Activated naive CD4-positive, alpha-beta T cell treated with anti-CD3 and anti-CD28 coated beads for 36 hours (primary cell): Measurements from ENCODE around the gene G6PC3. TPM values are rescaled to one million over a fixed set of nuclear protein-coding genes. Genes with fewer than 3 reads are reported as not detected.
A peak's percentile ranks its signal among the peaks of the same experiment; 100 is the strongest.

Experiments
- CTCF ChIA-PET: fragments of 350-600 bp; sonication (Branson Sonifier 250); formaldehyde crosslinking; loops from one replicate; lab custom pipeline; 2021; ENCODE audit warnings: antibody characterized with exemption; lab: Charles Lee
- DNase-seq: peaks from one replicate; pipeline ENCODE4 v3.0.0-alpha.2; 2020
- H3K27ac Mint-ChIP-seq: one replicate; pipeline ENCODE4 v1.8.0; 2021; ENCODE audit warnings: mild to moderate bottlenecking, mixed read lengths
- H3K27me3 Mint-ChIP-seq: one replicate; pipeline ENCODE4 v1.8.0; 2021; ENCODE audit warnings: low read depth, mixed read lengths
- H3K36me3 Mint-ChIP-seq: one replicate; pipeline ENCODE4 v1.8.0; 2021; ENCODE audit warnings: low read depth, mixed read lengths
- H3K4me1 Mint-ChIP-seq: one replicate; pipeline ENCODE4 v1.8.0; 2021; ENCODE audit warnings: low read depth, mixed read lengths
- H3K4me3 Mint-ChIP-seq: one replicate; pipeline ENCODE4 v1.8.0; 2021; ENCODE audit warnings: mild to moderate bottlenecking, moderate library complexity, mixed read lengths
- H3K9me3 Mint-ChIP-seq: one replicate; pipeline ENCODE4 v1.8.0; 2021; ENCODE audit warnings: mixed read lengths
- intact Hi-C: fragments of 100-400 bp; cut with micrococcal nuclease; formaldehyde crosslinking; loops from one replicate; pipeline ENCODE4 v1.15.1; 2023
- total RNA-seq, 2 experiments: library from RNA; stranded (reverse); gene quantifications; one replicate each; pipeline ENCODE4 v1.2.3, GENCODE V29; 2021

Gene G6PC3
- total RNA-seq, 2 experiments from 2014 or later = 15.9 to 19.4 TPM

GRCh38 chr17:44121997-44122815 is 51.7 kb downstream of the G6PC3 start:
- no peaks in the 10 kb centered on the region for H3K27me3 Mint-ChIP-seq
- CTCF ChIA-PET = interaction anchor here (1.3 to 1.7 kb wide), 3 partner anchors 11 to 62 kb away, joined by 3 to 8 read pairs (median 4); no protein-coding TSS in a partner anchor
- intact Hi-C loops = loop anchor here (2.0 to 5.0 kb wide), 3 partner anchors 65 to 230 kb away; partner anchors contain the start of gene TMUB2

DNA sequence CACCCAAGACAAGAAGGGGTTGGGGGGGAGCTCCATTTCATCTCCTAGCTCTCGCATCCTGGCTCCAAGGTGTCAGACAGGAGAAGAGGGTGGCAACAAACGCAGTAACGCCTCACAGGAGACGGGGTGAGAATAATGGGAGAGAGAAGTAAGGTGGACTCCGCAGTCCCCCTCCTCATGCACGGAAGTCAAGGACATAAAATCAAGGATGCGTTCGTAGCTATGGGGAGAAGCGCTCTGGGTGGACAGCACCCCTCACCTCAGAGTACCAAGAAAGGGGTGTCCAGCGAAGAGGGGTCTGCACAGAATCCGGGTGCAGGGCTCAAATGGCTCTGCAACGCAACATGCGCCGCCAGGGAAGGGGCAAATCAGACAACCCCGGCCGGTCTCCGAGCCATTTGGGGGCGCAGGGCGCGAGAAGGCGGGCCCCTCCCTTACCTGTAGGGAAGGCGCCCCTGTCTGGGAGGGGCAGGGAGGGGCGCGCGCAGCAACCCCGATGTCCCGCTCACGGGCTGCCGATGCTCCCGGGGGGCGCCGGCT is 52.4 kb downstream of the G6PC3 start:
- H3K27me3 Mint-ChIP-seq = no peaks in the 10 kb centered on the region
- CTCF ChIA-PET = interaction anchor here (0.5 to 1.3 kb wide), 11 partner anchors 15 to 129 kb away, joined by 3 to 5 read pairs (median 4); partner anchors contain the start of gene TMEM101
- H3K4me3 Mint-ChIP-seq = peak overlapping the region; percentile 96
- peaks cover 32% of the 10 kb centered on the region for H3K4me1 Mint-ChIP-seq
- peak overlapping the region; percentile 61 for H3K27ac Mint-ChIP-seq
- DNase-seq = no peak
- no peaks in the 10 kb centered on the region for H3K9me3 Mint-ChIP-seq
- intact Hi-C loops = loop anchor here (1.0 to 5.0 kb wide), 5 partner anchors 18 to 229 kb away; partner anchors contain the start of genes G6PC3, HROB and TMUB2
- H3K36me3 Mint-ChIP-seq = no peaks in the 10 kb centered on the region

More at GRCh38 chr17:44121997-44122815, 51.7 kb downstream of the G6PC3 start:
- no peak for DNase-seq
- Mint-ChIP-seq H3K27ac (no peak overlapping the region), H3K4me3 (peak overlapping the region; percentile 96), H3K9me3 (no peaks in the 10 kb centered on the region), H3K36me3 (no peaks in the 10 kb centered on the region), H3K4me1 (peaks cover 32% of the 10 kb centered on the region)

- Mint-ChIP-seq H3K36me3 (no peaks in the 10 kb centered on the region), H3K9me3 (no peaks in the 10 kb centered on the region), H3K27me3 (no peaks in the 10 kb centered on the region), H3K4me3 (peak within 1 kb of the TSS; percentile 96), H3K27ac (peak within 1 kb of the TSS; percentile 97), H3K4me1 (peaks cover 32% of the 10 kb centered on the region)
- intact Hi-C loops = loop anchor here (1.0 to 5.0 kb wide), 6 partner anchors 15 to 229 kb away; partner anchors contain the start of genes G6PC3, HROB and TMUB2
- DNase-seq = peak; percentile 97
- CTCF ChIA-PET = interaction anchor here (0.5 to 1.3 kb wide), 10 partner anchors 14 to 130 kb away, joined by 3 to 5 read pairs (median 4); partner anchors contain the start of gene TMEM101
Observed at GRCh38 chr17:44123356-44124117, 53.0 kb downstream of the G6PC3 start, which contains the start of gene HDAC5. HDAC5 (minus strand) TSS chr17:44123641; CDS start chr17:44117515, 6,126 bp downstream.

- no peak for DNase-seq
- H3K9me3 Mint-ChIP-seq = no peaks in the 10 kb centered on the region
- intact Hi-C loops = loop anchor here (1.0 to 5.0 kb wide), 3 partner anchors 14 to 228 kb away; no protein-coding TSS in a partner anchor
- H3K27ac Mint-ChIP-seq = peak overlapping the region; percentile 97
- peak overlapping the region; percentile 96 for H3K4me3 Mint-ChIP-seq
- peaks cover 30% of the 10 kb centered on the region for H3K4me1 Mint-ChIP-seq
- CTCF ChIA-PET = interaction anchor here (1.2 to 1.3 kb wide), 5 partner anchors 14 to 58 kb away, joined by 3 to 4 read pairs (median 4); no protein-coding TSS in a partner anchor
- no peaks in the 10 kb centered on the region for H3K27me3 Mint-ChIP-seq
- no peaks in the 10 kb centered on the region for H3K36me3 Mint-ChIP-seq
Observed at GRCh38 chr17:44124118-44124438, 53.5 kb downstream of the G6PC3 start.

Other genes with a start within 250 kb of the G6PC3 start
- gene MPP3, start 237.6 kb upstream of the G6PC3 start, total RNA-seq = under 1 TPM; 0.30 to 0.33 TPM
- not detected for gene CD300LG, start 223.6 kb upstream of the G6PC3 start, total RNA-seq
- gene MPP2, start 163.2 kb upstream of the G6PC3 start, total RNA-seq = 1 to 10 TPM; 2.3 to 2.5 TPM
- gene PPY, start 128.3 kb upstream of the G6PC3 start, total RNA-seq = not detected
- not detected for gene PYY, start 116.8 kb upstream of the G6PC3 start, total RNA-seq
- gene NAGS, start 66.1 kb upstream of the G6PC3 start, total RNA-seq = under 1 TPM; 0.17 to 0.31 TPM
- gene TMEM101, start 55.8 kb upstream of the G6PC3 start, total RNA-seq = 10 to 100 TPM; 25.6 to 26.7 TPM
- 10 to 100 TPM; 79.8 to 83.9 TPM for gene LSM12, start 4.1 kb upstream of the G6PC3 start, total RNA-seq
- 10 to 100 TPM; 17.9 to 18.9 TPM for gene HDAC5, start 52.9 kb downstream of the G6PC3 start, total RNA-seq
- gene HROB, start 71.2 kb downstream of the G6PC3 start, total RNA-seq = 10 to 100 TPM; 16.9 to 17.6 TPM
- gene ASB16, start 100.0 kb downstream of the G6PC3 start, total RNA-seq = under 1 TPM in 1 of 2 experiments, not detected in 1; 0.12 TPM
- 10 to 100 TPM; 21.2 to 22.9 TPM for gene TMUB2, start 116.2 kb downstream of the G6PC3 start, total RNA-seq
- 10 to 100 TPM; 53.3 to 53.9 TPM for gene ATXN7L3, start 129.1 kb downstream of the G6PC3 start, total RNA-seq
- gene UBTF, start 148.9 kb downstream of the G6PC3 start, total RNA-seq = 10 to 100 TPM; 91.8 to 92.6 TPM
- gene SLC4A1, start 197.4 kb downstream of the G6PC3 start, total RNA-seq = not detected
- under 1 TPM in 1 of 2 experiments, not detected in 1; 0.17 TPM for gene RUNDC3A, start 237.9 kb downstream of the G6PC3 start, total RNA-seq